Lung (tissue), 12 donors: ENCODE measurements around the gene NOS3. TPM values are rescaled to one million over a fixed set of nuclear protein-coding genes. Genes with fewer than 3 reads are reported as not detected.

ENCODE experiments used
- ATAC-seq: fragments of 200-7000 bp; cut with Tn5 transposase; one replicate; pipeline ENCODE4 v1.9.1; 2020; ENCODE audit warnings: moderate number of reproducible peaks; ENCODE audit not compliant: insufficient read depth, low FRiP score
- DNase-seq, 3 donors: peaks; one replicate each; pipeline ENCODE4 v3.0.0-alpha.2; 2013 to 2017
- H3K27ac ChIP-seq, 2 donors: one replicate each; pipeline ENCODE4 v1.5.1; 2013; ENCODE audit warnings: mild to moderate bottlenecking in 2 of 2, moderate library complexity in 2 of 2, control low read depth in 1 of 2, inconsistent platforms in 1 of 2, low read depth in 1 of 2, low read length in 1 of 2
- H3K27me3 ChIP-seq, 3 donors: one replicate each; pipeline ENCODE4 v1.5.1; 2013; ENCODE audit warnings: low read length in 2 of 3; ENCODE audit not compliant: control insufficient read depth in 3 of 3, insufficient read depth in 3 of 3
- H3K36me3 ChIP-seq, 4 donors: one replicate each; pipeline ENCODE4 v1.5.1; 2013; ENCODE audit warnings: low read length in 4 of 4, mild to moderate bottlenecking in 1 of 4, moderate library complexity in 1 of 4; ENCODE audit not compliant: control insufficient read depth in 4 of 4, insufficient read depth in 4 of 4
- H3K4me1 ChIP-seq, 5 donors: one replicate each; pipeline ENCODE4 v1.5.1; 2013; ENCODE audit warnings: low read length in 5 of 5, mild to moderate bottlenecking in 2 of 5, moderate library complexity in 1 of 5; ENCODE audit not compliant: control insufficient read depth in 5 of 5, insufficient read depth in 5 of 5
- H3K4me3 ChIP-seq: one replicate; pipeline ENCODE4 v1.5.1; 2013; ENCODE audit warnings: mild to moderate bottlenecking, control low read depth, moderate library complexity
- H3K9ac ChIP-seq, 2 donors: one replicate each; pipeline ENCODE4 v1.5.1; 2013; ENCODE audit warnings: low read length in 2 of 2, control low read depth in 1 of 2; ENCODE audit not compliant: insufficient read depth in 1 of 2
- H3K9me3 ChIP-seq, 4 donors: one replicate each; pipeline ENCODE4 v1.5.1; 2013; ENCODE audit warnings: low read length in 3 of 4, mild to moderate bottlenecking in 1 of 4, moderate library complexity in 1 of 4; ENCODE audit not compliant: control insufficient read depth in 4 of 4, insufficient read depth in 3 of 4
- CTCF ChIP-seq: IDR thresholded peaks from 2 replicates; pipeline ENCODE4 v1.5.1; 2012; ENCODE audit warnings: mild to moderate bottlenecking; ENCODE audit errors: control extremely low read depth, extremely low read depth
- WGBS, 2 donors: extraction: QIAGEN DNeasy Blood & Tissue Kit; methylation state at CpG; one replicate each; pipeline ENCODE4 v1.1.7; 2013; 5-methylcytosine and 5-hydroxymethylcytosine counted together
- polyA plus RNA-seq, 2 donors: library from polyadenylated mRNA; stranded (reverse); fragments of 200-250 nt; gene quantifications; one replicate each; pipeline ENCODE4 v1.2.1, GENCODE V29; 2013
- total RNA-seq, 2 donors: library from RNA; depleted of rRNA in 1 of 2; stranded (reverse); fragments of >200 nt in 1 of 2; gene quantifications; one replicate each; pipeline ENCODE4 v1.2.1, GENCODE V29; 2014 to 2021
- donor health status: control.
- donor health status: control.
- donor health status: Bipolar disorder and iron deficiency.
- donor health status: healthy.
- donor health status: DM: yes; HTN: yes; CAD: no.

Gene NOS3
- total and polyA plus RNA-seq, 4 donors: 9.3 to 31.0 (median 11.9) TPM

GRCh38 chr7:150965273-150965830 lies 25.5 kb upstream of the NOS3 start:
- DNase-seq (no peak), ATAC-seq (no peak)
- no peak for TF ChIP-seq CTCF
- Histone ChIP-seq H3K9ac (no peak overlapping the region), H3K9me3 (no peaks in the 10 kb centered on the region), H3K4me1 (peaks cover 3 to 82% (median 29%) of the 10 kb centered on the region in 5 donors), H3K27me3 (no peaks in the 10 kb centered on the region), H3K4me3 (no peak overlapping the region), H3K27ac (peak overlapping the region; percentile 21 to 87), H3K36me3 (no peaks in the 10 kb centered on the region)
- 73 to 82% methylated on average over 16 of the region's 16 CpGs for WGBS, 2 donors

GRCh38 chr7:150966002-150966401 lies 24.8 kb upstream of the NOS3 start:
- Histone ChIP-seq H3K4me3 (no peak overlapping the region), H3K27ac (peak overlapping the region in 1 of 2 donors; percentile 87), H3K36me3 (no peaks in the 10 kb centered on the region), H3K9me3 (no peaks in the 10 kb centered on the region), H3K4me1 (peaks cover 8 to 83% (median 35%) of the 10 kb centered on the region in 5 donors), H3K27me3 (no peaks in the 10 kb centered on the region), H3K9ac (no peak overlapping the region)
- TF ChIP-seq CTCF: no peak
- WGBS, 2 donors: 82 to 95% methylated on average over 1 of the region's 1 CpG
- no peak for ATAC-seq
- no peak for DNase-seq

- peaks cover 8 to 83% (median 38%) of the 10 kb centered on the region in 5 donors for H3K4me1 ChIP-seq
- no peaks in the 10 kb centered on the region for H3K36me3 ChIP-seq
- H3K27ac ChIP-seq: no peak overlapping the region
- TF ChIP-seq CTCF: no peak
- 65 to 79% methylated on average over 6 of the region's 6 CpGs for WGBS, 2 donors
- no peak overlapping the region for H3K4me3 ChIP-seq
- no peaks in the 10 kb centered on the region for H3K27me3 ChIP-seq
- peak in 2 of 3 donors; percentile 73 to 84 for DNase-seq
- ATAC-seq: no peak
- no peaks in the 10 kb centered on the region for H3K9me3 ChIP-seq
- H3K9ac ChIP-seq: no peak overlapping the region
Observed at GRCh38 chr7:150967349-150967748, 23.5 kb upstream of the NOS3 start.
